Endodermal cell (in vitro differentiated cells): ENCODE data around the gene PSD2. TPM values are rescaled to one million over a fixed set of nuclear protein-coding genes. Genes with fewer than 3 reads are reported as not detected.
A peak's percentile ranks its signal among the peaks of the same experiment; 100 is the strongest.

Experiments used
- DNase-seq: peaks from one replicate; pipeline ENCODE4 v3.0.0-alpha.2; 2017
- H3K27ac ChIP-seq: 2 replicates; pipeline ENCODE4 v1.5.1; 2013; ENCODE audit warnings: mild to moderate bottlenecking, low read depth, low read length, moderate library complexity
- H3K27me3 ChIP-seq: 2 replicates; pipeline ENCODE4 v1.6.1; 2013; ENCODE audit warnings: mild to moderate bottlenecking, low read length, moderate library complexity; ENCODE audit not compliant: insufficient read depth, control insufficient read depth, poor library complexity, severe bottlenecking
- H3K36me3 ChIP-seq: 2 replicates; pipeline ENCODE4 v1.7.0; 2013; ENCODE audit warnings: mild to moderate bottlenecking, low read length, moderate library complexity; ENCODE audit not compliant: control insufficient read depth, insufficient read depth
- H3K4me1 ChIP-seq: one replicate; pipeline ENCODE4 v1.7.0; 2013; ENCODE audit warnings: low read length; ENCODE audit not compliant: control insufficient read depth, insufficient read depth
- H3K4me3 ChIP-seq: 2 replicates; pipeline ENCODE4 v1.5.1; 2013; ENCODE audit warnings: mild to moderate bottlenecking, low read length, moderate library complexity
- H3K9ac ChIP-seq: 2 replicates; pipeline ENCODE4 v1.6.1; 2013; ENCODE audit warnings: mild to moderate bottlenecking, low read length, moderate library complexity; ENCODE audit not compliant: poor library complexity, severe bottlenecking; ENCODE audit errors: extremely low read depth
- H3K9me3 ChIP-seq: 2 replicates; pipeline ENCODE4 v1.6.1; 2013; ENCODE audit warnings: mild to moderate bottlenecking, low read length, moderate library complexity; ENCODE audit not compliant: control insufficient read depth
- H3K27ac Mint-ChIP-seq: 2 replicates; pipeline ENCODE4 v1.8.0; 2020; ENCODE audit warnings: mixed read lengths
- H3K27me3 Mint-ChIP-seq: 2 replicates; pipeline ENCODE4 v1.8.0; 2021; ENCODE audit warnings: mild to moderate bottlenecking, mixed read lengths; ENCODE audit not compliant: insufficient read depth
- H3K36me3 Mint-ChIP-seq: 2 replicates; pipeline ENCODE4 v1.8.0; 2020; ENCODE audit warnings: low read depth, mixed read lengths
- H3K4me1 Mint-ChIP-seq: 2 replicates; pipeline ENCODE4 v1.8.0; 2020; ENCODE audit warnings: mixed read lengths
- H3K4me3 Mint-ChIP-seq: 2 replicates; pipeline ENCODE4 v1.8.0; 2020; ENCODE audit warnings: mild to moderate bottlenecking, moderate library complexity, mixed read lengths
- H3K9me3 Mint-ChIP-seq: 2 replicates; pipeline ENCODE4 v1.8.0; 2020; ENCODE audit warnings: mild to moderate bottlenecking, mixed read lengths
- WGBS, 2 experiments: methylation state at CpG; one replicate each; pipeline versions ENCODE4 v1.1.5 to v1.1.7; 2013; ENCODE audit warnings: missing lambda C conversion rate in 2 of 2, mixed read lengths in 1 of 2; ENCODE audit not compliant: insufficient coverage in 1 of 2, insufficient read length in 1 of 2; 5-methylcytosine and 5-hydroxymethylcytosine counted together
- total RNA-seq, 2 donors: library from RNA; stranded (reverse); fragmentation: NEBNext Ultra II Directional in 1 of 2; extraction: Animal tissue kit (Norgen Biotek cat#: 25700) in 1 of 2; gene quantifications; 2 replicates in 1 of 2; 3 replicates in 1 of 2; pipeline ENCODE4 v1.2.1, GENCODE V29; 2021
- TF ChIP-seq, protein P1 (sequence below): fragments of 200-600 bp; sonication (generic); conservative IDR thresholded peaks from 2 replicates; pipeline ENCODE4 v1.5.0; 2021; ENCODE audit warnings: antibody characterized with exemption, mild to moderate bottlenecking

Gene PSD2
- total RNA-seq, 2 donors from 2014 or later, result 0.55 to 2.5 TPM

DNA sequence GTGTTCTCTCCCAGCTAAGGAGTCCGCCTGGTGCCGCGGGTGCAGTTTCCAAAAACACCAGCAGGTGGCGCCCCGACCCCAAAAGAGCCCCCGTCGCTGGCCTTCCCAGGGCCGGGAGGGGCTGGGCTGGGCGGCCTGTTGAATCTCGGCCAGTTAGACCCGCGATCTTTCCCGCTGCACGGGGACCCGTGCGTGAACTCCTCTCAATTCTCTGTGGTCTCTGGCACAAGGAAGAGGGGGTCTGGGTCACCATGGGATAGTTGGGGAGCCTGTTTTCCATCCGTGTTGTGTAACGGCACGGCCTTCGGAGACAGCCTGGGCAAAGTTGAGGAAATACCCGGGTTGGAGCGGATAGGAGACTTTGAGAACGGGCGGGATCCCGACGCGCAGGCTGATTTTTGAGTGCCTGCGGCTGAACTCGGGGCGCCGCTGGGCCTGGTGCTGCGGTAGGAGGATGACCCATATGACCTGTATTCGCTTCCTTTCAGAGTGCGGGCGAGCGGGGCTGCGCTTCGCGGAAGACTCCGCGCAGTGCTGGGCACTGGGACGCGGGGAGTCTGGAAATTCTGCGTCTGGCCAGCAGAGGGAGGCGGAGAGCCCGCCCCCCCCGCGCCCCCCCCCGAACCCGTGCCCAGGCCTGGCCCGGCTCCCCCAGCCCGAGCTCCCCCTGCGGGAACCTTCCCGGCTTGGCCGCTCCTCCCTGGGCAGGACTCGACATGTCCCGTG lies 7.9 kb upstream of the PSD2 start:
- peaks cover 2% of the 10 kb centered on the region for H3K4me1 Mint-ChIP-seq
- Histone ChIP-seq H3K36me3 (no peaks in the 10 kb centered on the region), H3K4me1 (no peaks in the 10 kb centered on the region), H3K27ac (no peak overlapping the region), H3K27me3 (peaks cover 52% of the 10 kb centered on the region), H3K9me3 (no peaks in the 10 kb centered on the region), H3K4me3 (peak overlapping the region; percentile 97), H3K9ac (peak overlapping the region; percentile 42)
- no peak overlapping the region for H3K27ac Mint-ChIP-seq
- no peaks in the 10 kb centered on the region for H3K9me3 Mint-ChIP-seq
- TF ChIP-seq, protein P1, sequence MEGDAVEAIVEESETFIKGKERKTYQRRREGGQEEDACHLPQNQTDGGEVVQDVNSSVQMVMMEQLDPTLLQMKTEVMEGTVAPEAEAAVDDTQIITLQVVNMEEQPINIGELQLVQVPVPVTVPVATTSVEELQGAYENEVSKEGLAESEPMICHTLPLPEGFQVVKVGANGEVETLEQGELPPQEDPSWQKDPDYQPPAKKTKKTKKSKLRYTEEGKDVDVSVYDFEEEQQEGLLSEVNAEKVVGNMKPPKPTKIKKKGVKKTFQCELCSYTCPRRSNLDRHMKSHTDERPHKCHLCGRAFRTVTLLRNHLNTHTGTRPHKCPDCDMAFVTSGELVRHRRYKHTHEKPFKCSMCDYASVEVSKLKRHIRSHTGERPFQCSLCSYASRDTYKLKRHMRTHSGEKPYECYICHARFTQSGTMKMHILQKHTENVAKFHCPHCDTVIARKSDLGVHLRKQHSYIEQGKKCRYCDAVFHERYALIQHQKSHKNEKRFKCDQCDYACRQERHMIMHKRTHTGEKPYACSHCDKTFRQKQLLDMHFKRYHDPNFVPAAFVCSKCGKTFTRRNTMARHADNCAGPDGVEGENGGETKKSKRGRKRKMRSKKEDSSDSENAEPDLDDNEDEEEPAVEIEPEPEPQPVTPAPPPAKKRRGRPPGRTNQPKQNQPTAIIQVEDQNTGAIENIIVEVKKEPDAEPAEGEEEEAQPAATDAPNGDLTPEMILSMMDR, result peak; percentile 86
- WGBS, 2 experiments, result 1 to 3% methylated on average over 31 to 56 of the region's 57 CpGs
- H3K36me3 Mint-ChIP-seq, result no peaks in the 10 kb centered on the region
- peak overlapping the region; percentile 71 for H3K4me3 Mint-ChIP-seq
- peak; percentile 97 for DNase-seq
- peaks cover 84% of the 10 kb centered on the region for H3K27me3 Mint-ChIP-seq

DNA sequence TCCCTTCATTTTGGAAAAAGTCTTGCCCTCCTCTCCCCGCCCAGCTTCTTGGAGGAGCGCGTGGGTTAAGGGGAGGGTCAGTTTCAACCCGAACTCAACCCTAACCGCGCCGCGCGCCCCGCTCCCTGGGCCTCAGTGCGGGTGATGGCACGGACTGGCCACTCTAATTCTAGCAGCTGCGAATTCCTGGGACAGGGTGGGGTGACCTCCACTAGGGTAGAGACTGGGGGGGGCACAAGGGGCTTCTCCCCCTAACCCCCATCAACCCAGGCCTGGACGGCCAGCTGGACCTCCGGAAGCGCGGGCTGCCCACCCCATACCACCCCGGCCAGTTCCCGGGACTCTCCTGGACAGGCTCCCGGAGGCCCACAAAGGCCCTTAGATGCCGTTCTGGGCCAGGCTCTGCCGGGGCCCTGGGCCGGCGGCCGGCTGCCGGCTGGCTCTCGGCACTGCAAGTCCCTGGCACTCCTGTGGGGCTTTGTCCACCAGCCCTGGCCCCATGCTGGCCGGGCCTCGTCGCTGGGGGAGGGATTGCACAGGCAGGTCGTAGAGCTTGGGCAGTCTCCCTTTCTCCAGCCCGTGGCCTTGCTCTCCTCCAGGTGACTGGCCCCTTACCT lies 7.2 kb upstream of the PSD2 start:
- Mint-ChIP-seq H3K9me3 (no peaks in the 10 kb centered on the region), H3K4me1 (peaks cover 2% of the 10 kb centered on the region), H3K36me3 (no peaks in the 10 kb centered on the region), H3K4me3 (peak overlapping the region; percentile 71), H3K27ac (no peak overlapping the region), H3K27me3 (peaks cover 88% of the 10 kb centered on the region)
- WGBS, 2 experiments, result 67 to 71% methylated on average over 13 to 32 of the region's 32 CpGs
- Histone ChIP-seq H3K4me3 (no peak overlapping the region), H3K4me1 (no peaks in the 10 kb centered on the region), H3K9me3 (no peaks in the 10 kb centered on the region), H3K27ac (no peak overlapping the region), H3K27me3 (peaks cover 58% of the 10 kb centered on the region), H3K36me3 (no peaks in the 10 kb centered on the region), H3K9ac (no peak overlapping the region)
- DNase-seq, result peak; percentile 72
- TF ChIP-seq, protein P1, result no peak

DNA sequence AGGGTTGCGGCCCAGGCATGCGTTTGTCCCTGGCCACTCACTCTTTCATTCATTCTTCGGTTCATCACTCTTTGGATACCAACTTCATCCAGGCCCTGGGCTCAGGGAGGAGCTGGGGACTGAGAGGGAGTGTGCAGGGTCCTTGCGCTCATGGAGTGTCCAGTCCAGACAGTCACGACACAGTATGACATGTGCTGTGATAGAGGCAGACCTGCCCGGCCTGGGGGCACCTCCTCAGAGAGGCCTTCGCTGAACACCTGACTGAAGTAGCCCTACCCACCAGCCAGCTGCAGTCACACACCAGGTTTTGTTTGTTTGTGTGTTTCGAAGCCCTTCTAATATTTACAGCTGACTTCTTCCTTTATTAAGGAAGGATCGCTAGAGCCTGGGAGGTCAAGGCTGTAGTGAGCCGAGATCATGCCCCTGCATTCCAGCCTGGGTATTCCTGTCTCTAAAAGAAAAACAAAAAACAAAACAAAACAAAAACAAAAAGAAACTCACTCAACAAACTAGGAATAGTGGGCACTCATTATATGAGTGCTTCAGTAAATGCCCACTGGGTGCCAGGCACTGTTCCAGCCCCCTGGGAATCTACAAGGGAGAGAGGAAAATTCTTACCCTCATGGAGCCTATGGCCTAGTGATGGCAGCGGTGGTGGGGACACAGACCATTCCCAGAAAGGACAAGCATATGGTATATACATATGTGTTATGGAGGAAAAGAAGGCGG lies 6.3 kb upstream of the PSD2 start:
- WGBS, 2 experiments, result 80 to 86% methylated on average over 7 to 12 of the region's 12 CpGs
- Mint-ChIP-seq H3K27me3 (peaks cover 89% of the 10 kb centered on the region), H3K9me3 (no peaks in the 10 kb centered on the region), H3K36me3 (no peaks in the 10 kb centered on the region), H3K4me3 (no peak overlapping the region), H3K27ac (no peak overlapping the region), H3K4me1 (peaks cover 2% of the 10 kb centered on the region)
- TF ChIP-seq, protein P1, result no peak
- no peak for DNase-seq
- Histone ChIP-seq H3K27ac (no peak overlapping the region), H3K9me3 (no peaks in the 10 kb centered on the region), H3K36me3 (no peaks in the 10 kb centered on the region), H3K4me1 (no peaks in the 10 kb centered on the region), H3K4me3 (no peak overlapping the region), H3K9ac (no peak overlapping the region), H3K27me3 (peaks cover 60% of the 10 kb centered on the region)
